C4-2B (cell line): ENCODE results near the gene ALPL.

ENCODE experiments used
- H3K27ac ChIP-seq: fragments of 450-650 bp; 2 replicates; pipeline ENCODE4 v1.5.1; 2017
- CTCF ChIP-seq: fragments of 450-650 bp; conservative IDR thresholded peaks from 2 replicates; pipeline ENCODE4 v1.5.1; 2017; ENCODE audit warnings: mild to moderate bottlenecking
- ZFX ChIP-seq: fragments of 450-650 bp; IDR thresholded peaks from 2 replicates; pipeline ENCODE4 v1.6.1; 2017

ALPL gene

GRCh38 chr1:21541835-21542234 lies 32.6 kb downstream of the ALPL start:
- no peak overlapping the region for H3K27ac ChIP-seq
- no peak for TF ChIP-seq ZFX
- no peak for TF ChIP-seq CTCF

- TF ChIP-seq CTCF (no peak), ZFX (no peak)
- H3K27ac ChIP-seq: no peak overlapping the region
These were observed 34.4 kb downstream of the ALPL start for GRCh38 chr1:21543598-21543997.

GRCh38 chr1:21544095-21544494 lies 34.9 kb downstream of the ALPL start:
- no peak overlapping the region for H3K27ac ChIP-seq
- no peak for TF ChIP-seq CTCF
- no peak for TF ChIP-seq ZFX

GRCh38 chr1:21546122-21546825 lies 37.1 kb downstream of the ALPL start:
- TF ChIP-seq CTCF (no peak), ZFX (no peak)
- H3K27ac ChIP-seq: no peak overlapping the region

- H3K27ac ChIP-seq: no peak overlapping the region
- TF ChIP-seq ZFX (no peak), CTCF (no peak)
These were observed 38.7 kb downstream of the ALPL start for GRCh38 chr1:21547876-21548275.

- no peak overlapping the region for H3K27ac ChIP-seq
These were observed 40.9 kb downstream of the ALPL start for GRCh38 chr1:21550097-21550496.

More at GRCh38 chr1:21550097-21550496, 40.9 kb downstream of the ALPL start:
- TF ChIP-seq ZFX (no peak), CTCF (no peak)
